CD4-positive, alpha-beta T cell (primary cell): ENCODE measurements around the gene MMADHC. TPM values are rescaled to one million over a fixed set of nuclear protein-coding genes. Genes with fewer than 3 reads are reported as not detected.

ENCODE experiments used
- ATAC-seq: fragments of 200-7000 bp; cut with Tn5 transposase; one replicate; pipeline ENCODE4 v1.10.0; 2022; ENCODE audit warnings: mild to moderate bottlenecking; ENCODE audit not compliant: poor library complexity
- CTCF ChIA-PET: fragments of 350-600 bp; sonication (Branson Sonifier 250); formaldehyde crosslinking; loops from one replicate; lab custom pipeline; 2021; ENCODE audit warnings: antibody characterized with exemption, inconsistent platforms; lab: Charles Lee
- POLR2A ChIA-PET: fragments of 350-600 bp; sonication (Branson Sonifier 250); formaldehyde crosslinking; loops from one replicate; lab custom pipeline; 2021; ENCODE audit warnings: antibody characterized with exemption, inconsistent platforms; lab: Charles Lee
- DNase-seq, 14 experiments: peaks; one replicate each; pipeline ENCODE4 v3.0.0-alpha.2; 2013 to 2020; ENCODE audit warnings: mixed read lengths in 2 of 14
- H3K27ac ChIP-seq, 2 donors: one replicate each; pipeline versions ENCODE4 v1.5.1 to v1.7.0; 2013; ENCODE audit warnings: low read length in 2 of 2, low read depth in 1 of 2, mild to moderate bottlenecking in 1 of 2
- H3K27me3 ChIP-seq, 2 experiments: 1 replicate in 1 of 2; 2 replicates in 1 of 2; pipeline versions ENCODE4 v1.6.1 to v1.7.0; 2013; ENCODE audit warnings: low read length in 2 of 2, control low read depth in 1 of 2, mild to moderate bottlenecking in 1 of 2, moderate library complexity in 1 of 2; ENCODE audit not compliant: insufficient read depth in 2 of 2, control insufficient read depth in 1 of 2
- H3K36me3 ChIP-seq: one replicate; pipeline ENCODE4 v1.6.1; 2013; ENCODE audit warnings: low read length, control low read depth; ENCODE audit not compliant: insufficient read depth
- H3K4me1 ChIP-seq: one replicate; pipeline ENCODE4 v1.6.1; 2013; ENCODE audit warnings: low read length, control low read depth; ENCODE audit not compliant: insufficient read depth
- H3K4me3 ChIP-seq: one replicate; pipeline ENCODE4 v1.5.1; 2013; ENCODE audit warnings: mild to moderate bottlenecking, low read length, moderate library complexity
- H3K9me3 ChIP-seq, 2 experiments: 1 replicate in 1 of 2; 2 replicates in 1 of 2; pipeline versions ENCODE4 v1.6.1 to v1.7.0; 2013; ENCODE audit warnings: low read length in 2 of 2, mild to moderate bottlenecking in 2 of 2, control low read depth in 1 of 2, moderate library complexity in 1 of 2; ENCODE audit not compliant: control insufficient read depth in 1 of 2, insufficient read depth in 1 of 2
- H3K27ac Mint-ChIP-seq: one replicate; pipeline ENCODE4 v1.8.0; 2020; ENCODE audit warnings: mixed read lengths
- H3K27me3 Mint-ChIP-seq: one replicate; pipeline ENCODE4 v1.8.0; 2021; ENCODE audit warnings: mixed read lengths
- H3K36me3 Mint-ChIP-seq: one replicate; pipeline ENCODE4 v1.8.0; 2021; ENCODE audit warnings: low read depth, mixed read lengths
- H3K4me1 Mint-ChIP-seq: one replicate; pipeline ENCODE4 v1.8.0; 2021; ENCODE audit warnings: low read depth, mixed read lengths
- H3K4me3 Mint-ChIP-seq: one replicate; pipeline ENCODE4 v1.8.0; 2020; ENCODE audit warnings: mild to moderate bottlenecking, mixed read lengths
- H3K9me3 Mint-ChIP-seq: one replicate; pipeline ENCODE4 v1.8.0; 2020; ENCODE audit warnings: mixed read lengths
- intact Hi-C, 2 experiments: fragments of 100-400 bp; cut with DNase I in 1 of 2; cut with micrococcal nuclease in 1 of 2; formaldehyde crosslinking; loops; one replicate each; pipeline versions ENCODE4 v1.15.1 to v1.9.0; 2023 to 2025; cut with DNase I, micrococcal nuclease
- total RNA-seq, 174 experiments: library from RNA in 2 of 174; stranded (reverse) in 2 of 174; gene quantifications; one replicate each; pipeline ENCODE4 v1.2.3 and lab custom pipeline; 2021 to 2026
- TF ChIP-seq, protein P1 (sequence below): fragments of 200-600 bp; IDR thresholded peaks from one replicate; pipeline ENCODE4 v1.8.0; 2022; ENCODE audit warnings: antibody characterized with exemption, mild to moderate bottlenecking

The MMADHC gene
- total RNA-seq, 2 experiments from 2014 or later = 77.3 to 77.8 TPM

DNA sequence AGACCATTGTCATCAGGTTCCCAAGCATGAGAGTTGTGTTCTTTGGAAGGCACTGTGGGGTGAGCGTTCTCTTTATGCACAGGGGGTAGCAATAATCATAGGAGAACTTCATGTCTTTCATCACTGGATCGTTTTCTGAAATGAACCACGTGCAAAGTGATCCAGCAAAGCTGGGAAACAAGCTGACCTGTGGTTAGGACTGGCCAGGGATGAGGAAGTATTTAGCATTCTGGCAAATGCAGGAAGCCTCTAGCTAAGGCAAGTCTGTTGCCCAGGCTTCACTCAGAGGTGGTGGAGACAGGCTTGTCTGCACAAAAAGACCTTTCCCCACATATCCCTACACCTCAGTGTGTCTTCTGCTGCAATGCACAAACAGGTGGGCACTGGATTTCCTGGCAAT lies 58.6 kb downstream of the MMADHC start:
- intact Hi-C loops = no loop called here
- H3K27me3 ChIP-seq = peaks cover 5 to 7% of the 10 kb centered on the region in 2 experiments
- no peak overlapping the region for H3K27ac Mint-ChIP-seq
- H3K9me3 Mint-ChIP-seq = no peaks in the 10 kb centered on the region
- TF ChIP-seq, protein P1, sequence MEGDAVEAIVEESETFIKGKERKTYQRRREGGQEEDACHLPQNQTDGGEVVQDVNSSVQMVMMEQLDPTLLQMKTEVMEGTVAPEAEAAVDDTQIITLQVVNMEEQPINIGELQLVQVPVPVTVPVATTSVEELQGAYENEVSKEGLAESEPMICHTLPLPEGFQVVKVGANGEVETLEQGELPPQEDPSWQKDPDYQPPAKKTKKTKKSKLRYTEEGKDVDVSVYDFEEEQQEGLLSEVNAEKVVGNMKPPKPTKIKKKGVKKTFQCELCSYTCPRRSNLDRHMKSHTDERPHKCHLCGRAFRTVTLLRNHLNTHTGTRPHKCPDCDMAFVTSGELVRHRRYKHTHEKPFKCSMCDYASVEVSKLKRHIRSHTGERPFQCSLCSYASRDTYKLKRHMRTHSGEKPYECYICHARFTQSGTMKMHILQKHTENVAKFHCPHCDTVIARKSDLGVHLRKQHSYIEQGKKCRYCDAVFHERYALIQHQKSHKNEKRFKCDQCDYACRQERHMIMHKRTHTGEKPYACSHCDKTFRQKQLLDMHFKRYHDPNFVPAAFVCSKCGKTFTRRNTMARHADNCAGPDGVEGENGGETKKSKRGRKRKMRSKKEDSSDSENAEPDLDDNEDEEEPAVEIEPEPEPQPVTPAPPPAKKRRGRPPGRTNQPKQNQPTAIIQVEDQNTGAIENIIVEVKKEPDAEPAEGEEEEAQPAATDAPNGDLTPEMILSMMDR = no peak
- H3K36me3 Mint-ChIP-seq = no peaks in the 10 kb centered on the region
- no peaks in the 10 kb centered on the region for H3K4me1 Mint-ChIP-seq
- ATAC-seq = no peak
- H3K36me3 ChIP-seq = no peaks in the 10 kb centered on the region
- ChIA-PET CTCF (no interaction called here), POLR2A (no interaction called here)
- no peak overlapping the region for H3K4me3 Mint-ChIP-seq
- no peaks in the 10 kb centered on the region for H3K4me1 ChIP-seq
- no peak for DNase-seq
- H3K4me3 ChIP-seq = no peak overlapping the region
- H3K9me3 ChIP-seq = no peaks in the 10 kb centered on the region
- no peak overlapping the region for H3K27ac ChIP-seq
- peaks cover 45% of the 10 kb centered on the region for H3K27me3 Mint-ChIP-seq

DNA sequence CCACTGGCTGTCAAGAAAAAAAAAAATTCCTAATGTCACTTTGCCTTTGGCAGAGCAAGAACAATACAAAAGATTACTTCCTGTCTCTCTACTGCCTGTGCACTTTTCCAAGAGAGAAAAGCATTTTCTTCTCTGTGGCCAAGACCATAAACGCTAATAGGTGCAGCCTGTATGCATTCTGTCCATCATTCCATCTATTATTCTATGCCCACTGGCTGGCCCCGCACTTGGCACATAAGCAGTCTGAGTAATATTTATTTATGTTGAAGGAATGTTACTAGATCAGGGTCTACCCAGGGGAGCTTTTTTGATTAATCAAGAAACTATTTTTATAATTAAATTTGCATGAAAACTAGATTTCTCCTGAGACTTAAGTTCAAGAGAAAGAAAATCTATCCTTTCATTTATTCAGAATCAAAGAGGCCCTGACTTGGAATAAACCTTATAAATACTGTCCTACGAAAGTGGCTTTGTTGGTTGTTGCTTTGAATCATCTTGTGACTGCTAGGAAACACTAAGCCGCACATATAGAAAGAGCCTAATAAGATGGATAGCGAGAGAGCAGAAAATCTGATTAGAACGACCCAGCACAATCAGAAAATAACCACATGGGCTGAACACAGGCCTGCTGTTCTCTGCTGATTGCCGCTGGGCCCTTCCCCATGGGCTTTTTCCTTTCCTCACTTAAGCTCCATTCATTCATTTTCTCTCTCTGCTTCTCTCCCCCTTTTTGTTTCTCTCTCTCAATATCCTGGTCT lies 59.4 kb downstream of the MMADHC start:
- Mint-ChIP-seq H3K36me3 (no peaks in the 10 kb centered on the region), H3K9me3 (no peaks in the 10 kb centered on the region), H3K4me1 (no peaks in the 10 kb centered on the region), H3K27ac (no peak overlapping the region), H3K27me3 (peaks cover 53% of the 10 kb centered on the region), H3K4me3 (no peak overlapping the region)
- TF ChIP-seq, protein P1 = no peak
- Histone ChIP-seq H3K27ac (no peak overlapping the region), H3K4me3 (no peak overlapping the region), H3K36me3 (no peaks in the 10 kb centered on the region), H3K27me3 (peaks cover 5 to 7% of the 10 kb centered on the region in 2 experiments), H3K9me3 (no peaks in the 10 kb centered on the region), H3K4me1 (no peaks in the 10 kb centered on the region)
- CTCF ChIA-PET = no interaction called here
- POLR2A ChIA-PET = no interaction called here
- intact Hi-C loops = no loop called here
- no peak for ATAC-seq
- DNase-seq = no peak

DNA sequence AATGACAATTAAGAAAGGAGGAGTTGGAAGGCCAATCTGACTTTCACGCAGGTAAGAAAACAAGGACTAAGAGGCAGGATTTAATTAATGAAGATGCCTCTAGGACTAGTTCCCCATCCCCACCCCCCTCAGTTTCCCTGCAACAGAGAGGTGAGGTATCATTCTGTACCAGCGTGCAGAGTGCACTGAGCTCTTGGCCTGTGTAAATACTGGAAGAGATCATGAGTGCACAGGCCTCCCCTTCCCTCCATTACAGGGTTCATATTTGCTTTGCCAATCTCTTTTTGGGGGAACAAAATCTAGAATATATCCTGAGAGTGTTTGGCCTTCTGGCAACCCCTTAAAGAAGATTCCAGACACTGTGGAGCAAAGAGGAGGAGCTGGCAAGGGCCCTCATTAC lies 60.9 kb downstream of the MMADHC start:
- no peaks in the 10 kb centered on the region for H3K9me3 ChIP-seq
- H3K27me3 ChIP-seq = peaks cover 5 to 7% of the 10 kb centered on the region in 2 experiments
- peaks cover 3% of the 10 kb centered on the region for H3K9me3 Mint-ChIP-seq
- ATAC-seq (no peak), DNase-seq (no peak)
- H3K27ac ChIP-seq = no peak overlapping the region
- TF ChIP-seq, protein P1 = no peak
- no peaks in the 10 kb centered on the region for H3K36me3 Mint-ChIP-seq
- intact Hi-C loops = no loop called here
- no peaks in the 10 kb centered on the region for H3K4me1 ChIP-seq
- no peaks in the 10 kb centered on the region for H3K36me3 ChIP-seq
- peaks cover 53% of the 10 kb centered on the region for H3K27me3 Mint-ChIP-seq
- no peak overlapping the region for H3K4me3 ChIP-seq
- H3K27ac Mint-ChIP-seq = no peak overlapping the region
- POLR2A ChIA-PET = no interaction called here
- H3K4me3 Mint-ChIP-seq = no peak overlapping the region
- CTCF ChIA-PET = no interaction called here
- H3K4me1 Mint-ChIP-seq = no peaks in the 10 kb centered on the region
